Testis (tissue), 2 donors: ENCODE data around the gene PPP2R1B.

Source experiments
- CTCF ChIP-seq, 3 experiments: fragments of 450-650 bp in 2 of 3; fragments of 200-600 bp in 1 of 3; sonication (generic) in 1 of 3; IDR thresholded peaks; one replicate each; pipeline ENCODE4 v1.5.1; 2016 to 2019; ENCODE audit warnings: antibody characterized with exemption in 3 of 3, mild to moderate bottlenecking in 2 of 3, moderate library complexity in 1 of 3
- POLR2A ChIP-seq: fragments of 450-650 bp; IDR thresholded peaks from one replicate; pipeline ENCODE4 v1.6.1; 2017; ENCODE audit warnings: antibody characterized with exemption, mild to moderate bottlenecking, moderate library complexity

- TF ChIP-seq CTCF (IDR thresholded peaks at IDR 0.05) (no peak), POLR2A (no peak)
Observed at GRCh38 chr11:111693224-111693937, 72.8 kb downstream of the PPP2R1B start.
